Raji (cell line): ENCODE measurements around the gene CAPN14.

Source experiments
- POLR2A ChIP-seq: IDR thresholded peaks from 2 replicates; pipeline ENCODE4 v1.6.1; 2011; ENCODE audit warnings: low read depth, low read length, control low read depth; ENCODE audit not compliant: insufficient read depth

Gene CAPN14

DNA sequence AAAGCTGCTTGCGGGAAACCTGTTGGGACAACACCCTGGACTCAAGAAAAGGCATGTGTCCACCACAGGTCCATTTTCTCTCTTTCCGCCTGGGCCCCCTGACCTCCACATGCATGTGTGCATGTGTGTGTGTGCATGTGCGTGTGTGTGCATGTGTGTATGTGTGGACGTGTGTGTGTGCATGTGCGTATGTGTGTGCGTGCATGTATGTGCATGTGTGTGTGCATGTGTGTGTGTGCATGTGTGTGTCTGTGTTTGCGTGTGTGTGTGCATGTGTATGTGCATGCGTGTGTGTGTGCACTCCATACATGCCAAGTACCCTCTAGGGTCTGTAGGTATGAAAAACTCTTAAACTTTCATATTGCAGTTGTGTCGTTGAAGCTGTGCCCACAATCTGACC, 16.3 kb downstream of the CAPN14 start:
- TF ChIP-seq POLR2A, result no peak

DNA sequence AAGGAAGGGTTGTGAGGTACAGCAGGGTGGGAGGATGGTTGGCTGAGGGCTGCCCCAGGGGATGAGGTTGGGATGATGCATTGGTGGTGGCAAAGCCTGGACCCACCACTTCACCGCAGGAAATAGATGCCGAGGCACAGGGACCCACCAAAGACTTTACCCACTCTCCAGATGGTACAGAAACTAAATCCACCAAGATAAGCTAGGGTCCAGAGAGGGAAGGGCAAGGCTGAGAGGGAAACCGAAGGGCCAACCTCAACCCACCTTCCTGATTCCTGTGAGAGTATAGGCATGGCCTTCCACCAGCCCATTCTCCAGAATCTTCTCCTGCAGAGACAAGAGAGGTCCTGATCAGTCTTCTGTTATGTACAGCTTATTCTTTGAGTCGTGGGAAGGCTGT, 18.1 kb downstream of the CAPN14 start:
- TF ChIP-seq POLR2A, result no peak

DNA sequence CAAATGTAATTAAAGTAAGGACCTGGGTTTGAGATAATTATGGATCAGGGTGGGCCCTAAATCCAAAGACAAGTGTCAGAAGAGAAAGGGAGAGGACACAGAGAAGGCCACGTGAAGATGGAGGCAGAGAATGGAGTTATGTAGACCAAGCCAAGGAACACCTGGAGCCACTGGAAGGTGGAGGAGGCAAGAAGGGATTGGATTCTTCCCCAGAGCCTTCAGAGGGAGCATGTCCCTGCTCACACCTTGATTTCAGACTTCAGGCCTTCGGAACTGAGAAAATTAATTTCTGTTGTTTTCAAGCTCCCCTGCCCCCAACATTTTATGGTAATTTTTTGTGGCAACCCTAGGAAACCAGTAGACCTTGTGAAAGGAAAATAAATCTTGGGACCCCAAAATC, 19.6 kb downstream of the CAPN14 start:
- TF ChIP-seq POLR2A, result no peak

DNA sequence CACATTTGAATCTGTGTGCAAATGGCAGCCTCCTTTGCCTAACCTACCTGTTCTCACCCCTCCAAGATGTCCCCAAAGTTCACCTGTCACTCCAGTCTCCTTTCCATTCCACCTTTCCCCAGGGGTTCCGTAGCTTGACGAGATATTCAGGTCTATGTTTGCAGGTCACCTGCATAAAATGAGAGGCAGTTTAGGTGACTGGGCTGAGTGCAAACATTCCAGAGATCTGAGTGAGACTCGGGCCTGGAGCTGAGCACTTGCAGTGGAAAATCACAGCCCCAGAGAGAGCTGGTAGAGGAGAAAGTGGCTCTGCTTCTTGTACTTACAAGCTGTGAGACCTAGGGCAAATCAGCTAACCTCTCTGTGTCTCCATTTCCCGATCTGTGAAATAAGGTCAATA, 20.1 kb downstream of the CAPN14 start:
- TF ChIP-seq POLR2A, result no peak

DNA sequence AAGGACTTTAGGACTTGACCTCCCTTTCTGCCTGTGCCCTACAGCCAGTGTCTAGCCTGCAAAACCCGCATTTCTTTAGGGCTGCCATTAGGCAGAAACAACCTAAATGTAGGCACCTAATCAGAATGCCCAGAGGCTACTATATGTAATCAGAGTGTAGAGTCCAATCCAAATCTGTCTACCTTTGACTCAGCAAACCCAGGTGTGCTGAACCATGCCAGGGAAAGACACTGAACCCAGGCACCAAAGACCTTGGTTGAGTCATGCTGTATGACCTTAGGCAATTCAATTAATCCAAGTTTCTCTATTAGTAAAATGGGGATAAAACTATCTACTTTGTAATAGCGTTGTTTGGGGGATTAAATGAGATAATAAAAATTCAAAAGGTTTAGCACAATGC, 20.7 kb downstream of the CAPN14 start:
- TF ChIP-seq POLR2A, result no peak

DNA sequence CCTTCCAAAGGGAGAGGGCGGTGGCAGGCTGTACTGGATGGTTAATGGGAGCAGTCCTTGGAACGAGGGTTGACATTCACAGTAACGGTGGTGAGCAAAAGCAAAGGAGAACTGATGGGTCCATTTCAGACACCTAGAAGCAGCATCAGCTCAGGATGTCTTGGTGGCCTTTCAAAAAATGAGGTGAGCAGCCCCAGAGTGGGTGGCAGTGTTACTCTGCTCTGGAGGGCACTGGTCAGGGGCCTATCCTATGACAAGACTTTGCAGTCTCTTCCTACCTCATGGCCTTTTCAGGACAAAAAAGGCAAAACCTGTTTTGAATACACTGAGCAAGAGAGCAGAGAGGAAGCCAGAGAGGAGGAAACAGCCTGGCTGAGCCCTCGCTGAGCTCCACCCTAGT, 23.5 kb downstream of the CAPN14 start:
- no peak for TF ChIP-seq POLR2A

DNA sequence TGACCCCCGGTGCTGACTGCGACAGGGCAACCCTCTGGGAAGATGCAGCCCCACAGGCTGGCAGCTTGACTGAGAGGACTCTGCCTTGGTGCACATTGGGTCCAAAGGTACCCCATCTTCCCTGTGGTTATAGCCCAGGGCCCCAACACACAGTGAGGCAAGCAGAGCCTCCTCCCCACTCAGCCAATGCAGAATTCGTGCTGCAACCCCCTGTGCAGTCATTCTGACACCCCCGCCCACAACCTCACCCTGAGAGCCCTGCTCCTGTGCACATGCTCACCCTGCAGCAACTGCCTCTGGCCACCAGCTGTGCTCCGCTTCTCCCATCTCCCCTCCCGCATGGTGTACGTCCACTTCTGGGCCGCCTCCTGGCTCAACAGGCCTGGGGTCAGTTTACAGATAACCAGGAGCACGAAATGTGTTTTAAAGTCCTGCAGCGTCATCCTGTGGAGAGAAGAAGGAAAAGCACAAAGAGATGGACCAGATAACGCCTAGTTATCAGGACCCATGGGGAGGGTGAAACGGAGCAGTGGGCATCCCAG, 24.4 kb downstream of the CAPN14 start:
- TF ChIP-seq POLR2A, result no peak

DNA sequence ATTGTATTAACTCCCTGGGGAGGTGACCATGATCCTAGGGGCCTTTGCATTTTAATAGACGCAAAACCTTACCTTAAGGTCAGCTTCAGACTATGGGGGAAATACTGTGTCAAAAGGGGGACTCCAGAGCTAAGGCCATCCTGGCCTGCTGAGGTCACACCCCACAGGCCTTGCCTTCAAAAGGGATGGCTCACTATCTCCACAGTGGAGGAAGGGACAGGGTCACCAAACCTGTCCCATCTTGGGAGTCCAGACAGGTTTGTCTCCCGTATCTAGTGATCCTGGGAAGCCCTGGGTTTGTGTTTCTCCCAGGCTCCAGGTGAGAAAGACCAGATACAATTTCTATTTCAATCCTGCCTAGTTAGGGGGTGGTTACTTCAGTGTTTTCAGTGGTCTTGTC, 24.9 kb downstream of the CAPN14 start:
- no peak for TF ChIP-seq POLR2A

DNA sequence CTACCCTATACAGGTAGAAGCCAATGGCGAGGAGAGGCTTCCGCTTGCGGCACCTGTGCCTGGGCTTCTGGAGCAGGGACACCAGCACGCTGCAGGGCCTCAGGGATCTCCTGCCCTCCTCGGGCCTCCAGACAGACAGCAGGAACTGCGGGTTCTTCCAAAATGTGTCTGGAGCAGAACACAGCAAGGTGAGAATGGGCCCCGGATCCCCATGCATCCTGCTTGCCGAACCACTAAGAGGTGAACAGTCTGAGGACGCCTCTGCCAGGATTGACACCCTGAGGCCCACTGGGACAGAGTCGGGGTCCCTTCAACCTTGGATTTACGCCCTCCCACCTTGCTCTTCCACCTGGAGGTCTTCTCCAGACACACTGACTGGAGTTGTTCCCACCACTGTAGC, 25.4 kb downstream of the CAPN14 start:
- TF ChIP-seq POLR2A, result no peak

DNA sequence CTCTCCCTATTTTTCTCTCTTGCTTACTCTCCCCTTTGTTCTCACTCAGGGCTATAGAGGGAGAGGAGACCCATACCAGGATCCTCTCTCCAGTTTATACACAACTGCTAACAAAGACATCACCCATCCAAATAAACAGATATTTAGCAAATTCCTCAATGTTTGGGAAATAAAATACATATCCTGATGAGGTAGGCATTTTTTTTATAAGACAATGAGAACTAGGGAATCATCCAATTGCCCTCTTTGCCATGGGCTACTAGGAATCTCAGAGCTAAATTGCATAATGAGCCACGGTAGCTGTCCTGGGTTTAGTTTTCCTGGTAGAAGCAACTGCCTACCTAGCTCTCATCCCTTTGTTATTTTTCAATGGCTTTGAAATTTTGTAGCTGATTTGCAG, 27.1 kb downstream of the CAPN14 start:
- no peak for TF ChIP-seq POLR2A

DNA sequence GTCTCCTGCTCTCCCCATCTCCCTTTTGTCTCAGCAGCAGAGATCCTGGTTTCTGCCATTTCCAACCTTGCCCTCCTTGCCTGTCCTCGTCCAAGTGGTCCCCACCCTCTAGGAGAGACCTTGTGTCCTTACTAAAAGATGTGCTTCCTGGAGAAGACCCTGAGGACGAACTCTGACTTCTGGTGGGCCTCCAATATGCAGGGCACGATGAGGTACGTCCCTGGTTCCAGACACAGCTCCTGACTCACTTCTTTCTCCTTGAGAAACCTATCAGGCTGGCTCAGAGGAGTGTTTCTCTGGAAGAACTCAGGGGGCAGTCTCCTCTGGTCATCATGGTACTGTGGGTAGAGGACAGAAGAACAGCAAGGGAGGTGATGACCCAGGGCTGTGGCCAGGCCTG, 28.2 kb downstream of the CAPN14 start:
- TF ChIP-seq POLR2A, result no peak

DNA sequence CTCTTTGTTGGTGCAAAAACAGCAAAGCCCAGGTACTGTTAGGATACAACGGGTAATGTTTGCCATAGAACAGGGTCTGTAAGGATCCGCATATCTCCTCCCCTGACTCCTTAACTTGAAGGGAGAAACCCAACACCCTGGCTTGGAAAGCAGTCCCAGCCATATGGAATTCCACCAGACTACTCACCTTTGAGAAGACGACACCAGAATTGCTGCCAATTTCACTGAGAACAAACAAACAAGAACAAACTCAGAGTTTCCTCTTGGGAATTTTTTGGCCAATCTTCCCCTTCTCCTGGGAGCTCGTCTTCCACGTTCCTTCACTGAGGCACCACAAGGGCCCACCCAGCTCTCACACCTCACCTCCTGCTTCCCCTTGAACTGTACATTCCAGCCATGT, 29.2 kb downstream of the CAPN14 start:
- no peak for TF ChIP-seq POLR2A

DNA sequence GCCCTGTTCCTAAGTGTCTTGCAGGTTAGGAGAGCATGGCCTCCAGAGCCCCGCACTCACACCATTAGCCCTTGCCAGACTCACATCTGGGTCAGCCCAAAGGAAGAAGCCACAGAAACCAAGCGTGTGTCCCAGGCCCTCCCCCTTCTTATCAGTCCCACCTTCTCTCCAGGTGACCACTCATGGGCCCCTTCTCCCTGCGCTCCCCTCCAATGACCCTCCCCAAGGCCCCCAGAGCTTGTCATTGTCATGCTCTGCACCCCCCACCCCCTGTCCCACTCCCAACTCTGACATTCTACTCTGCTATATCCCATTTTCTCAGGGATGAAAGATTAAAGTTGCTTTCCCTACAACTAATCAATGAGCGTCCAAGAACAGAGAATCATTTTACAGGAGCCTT, 30.1 kb downstream of the CAPN14 start:
- TF ChIP-seq POLR2A, result no peak

DNA sequence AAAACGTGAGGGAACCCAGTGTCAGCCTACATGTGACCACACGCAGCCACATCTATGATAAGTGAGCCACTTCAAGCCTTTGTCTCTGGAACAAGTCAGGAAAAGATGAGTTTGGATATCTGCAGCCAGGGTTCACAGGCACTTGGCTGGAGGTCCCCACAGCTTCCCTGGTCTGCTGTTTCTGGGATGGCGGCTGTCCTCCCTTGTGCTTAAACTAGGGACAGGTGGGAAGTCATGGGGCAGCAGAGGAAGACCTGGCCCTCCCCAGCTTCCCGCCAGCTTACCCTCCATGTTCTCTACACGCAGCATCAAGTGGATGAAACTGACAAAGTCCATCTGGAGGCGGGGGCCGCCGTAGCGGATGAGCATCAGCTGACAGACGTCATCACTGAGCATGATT, 40.6 kb downstream of the CAPN14 start:
- TF ChIP-seq POLR2A, result no peak

DNA sequence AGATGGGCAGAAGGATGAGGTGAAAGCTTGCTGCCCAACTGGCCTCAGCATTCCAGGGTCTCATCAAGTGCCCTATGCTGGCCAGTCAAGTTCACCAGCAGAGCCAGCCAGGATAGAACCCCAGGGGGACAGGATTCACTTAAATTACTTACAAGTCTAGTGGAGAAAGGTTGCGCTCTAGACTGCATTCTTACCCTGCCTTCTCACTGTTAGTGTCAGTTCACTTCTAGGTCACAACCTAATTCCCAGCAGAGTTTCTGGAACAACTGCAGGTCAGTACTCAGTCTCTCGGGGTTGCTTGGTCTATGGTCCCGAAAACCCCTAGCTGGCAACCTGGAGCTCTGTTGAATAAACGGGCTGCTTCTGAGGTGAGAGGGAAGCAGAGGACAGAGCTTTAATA, 46.2 kb downstream of the CAPN14 start:
- no peak for TF ChIP-seq POLR2A

DNA sequence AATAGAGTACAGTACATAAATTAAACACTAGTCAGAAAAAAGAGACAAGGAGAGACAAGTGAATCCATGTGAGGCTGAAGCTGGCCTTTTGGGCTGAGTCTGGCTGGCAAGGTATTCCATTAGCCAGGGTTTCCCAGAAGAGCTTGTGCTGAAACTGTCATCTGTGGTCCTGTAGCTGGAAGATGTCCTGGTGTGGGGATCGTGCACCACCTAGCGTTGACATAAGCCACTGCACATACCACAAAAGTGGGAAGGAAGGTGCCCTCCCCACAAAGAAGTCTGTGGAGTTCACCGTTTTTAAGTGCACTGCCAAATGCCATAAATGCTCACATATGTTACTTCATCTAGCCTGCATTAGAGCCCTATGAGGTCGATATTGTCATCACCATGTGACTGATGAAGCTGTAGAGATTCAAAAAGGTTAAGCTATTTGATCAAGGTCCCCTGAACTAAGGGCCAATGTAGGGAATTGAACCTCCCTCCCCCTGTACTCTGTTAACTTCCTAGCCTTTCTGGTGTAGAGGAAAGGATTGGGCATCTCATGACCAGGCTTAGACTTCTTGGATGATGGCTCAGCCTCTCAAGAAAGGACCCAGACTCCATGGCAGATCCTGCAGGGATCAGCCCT, 47.1 kb downstream of the CAPN14 start:
- no peak for TF ChIP-seq POLR2A

DNA sequence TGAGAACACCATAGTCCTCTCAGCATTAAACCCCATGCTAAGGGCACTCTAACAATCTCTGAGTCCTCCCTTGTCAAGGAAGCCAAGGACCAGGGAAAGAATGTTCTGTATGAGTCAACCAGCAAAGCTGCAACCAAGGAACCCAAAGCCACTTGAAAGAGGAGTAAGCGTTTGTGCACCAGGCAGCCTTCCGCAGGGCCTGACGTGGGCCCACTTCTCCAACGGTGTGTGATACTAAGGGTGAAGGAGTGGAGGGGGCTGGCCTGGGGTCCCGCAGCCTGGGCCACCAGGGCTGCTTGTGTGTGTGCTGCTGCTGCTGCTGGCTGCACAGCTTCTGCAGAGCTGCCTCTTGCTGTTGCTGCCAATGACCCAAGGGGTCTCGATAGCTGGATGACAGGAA, 49.0 kb downstream of the CAPN14 start:
- TF ChIP-seq POLR2A, result no peak
